HEK293T (cell line): ENCODE results near the gene PLAGL1.

Source experiments
- CTCF ChIA-PET: fragments of 350-600 bp; formaldehyde crosslinking; extraction: SDS; loops from one replicate; lab custom pipeline; 2021; ENCODE audit warnings: antibody characterized with exemption, inconsistent platforms; lab: Yijun Ruan, JAX
- POLR2A ChIA-PET: fragments of 350-600 bp; formaldehyde crosslinking; extraction: SDS; loops from one replicate; lab custom pipeline; 2020; ENCODE audit warnings: antibody characterized with exemption, inconsistent platforms; lab: Yijun Ruan, JAX
- DNase-seq: peaks from one replicate; pipeline ENCODE4 v3.0.0; 2012; ENCODE audit warnings: mixed read lengths; ENCODE audit errors: extremely low spot score
- ARNT ChIP-seq: fragments of 450-650 bp; IDR thresholded peaks from 2 replicates; pipeline ENCODE4 v1.6.1; 2017; ENCODE audit warnings: mild to moderate bottlenecking
- BHLHE40 ChIP-seq: fragments of 450-650 bp; IDR thresholded peaks from 2 replicates; pipeline ENCODE4 v1.6.1; 2016; ENCODE audit warnings: mild to moderate bottlenecking, moderate library complexity, borderline replicate concordance
- CTBP1 ChIP-seq: fragments of 450-650 bp; IDR thresholded peaks from 2 replicates; pipeline ENCODE4 v1.6.1; 2016; ENCODE audit warnings: borderline replicate concordance
- ELF4 ChIP-seq: fragments of 450-650 bp; IDR thresholded peaks from 2 replicates; pipeline ENCODE4 v1.6.1; 2017; ENCODE audit warnings: antibody characterized with exemption
- FOXA1 ChIP-seq: fragments of 450-650 bp; IDR thresholded peaks from 2 replicates; pipeline ENCODE4 v1.6.1; 2016; ENCODE audit warnings: mild to moderate bottlenecking
- FOXK2 ChIP-seq: fragments of 450-650 bp; IDR thresholded peaks from 2 replicates; pipeline ENCODE4 v1.6.1; 2016; ENCODE audit warnings: mild to moderate bottlenecking
- FOXM1 ChIP-seq: fragments of 450-650 bp; IDR thresholded peaks from 2 replicates; pipeline ENCODE4 v1.6.1; 2017; ENCODE audit warnings: mild to moderate bottlenecking, borderline replicate concordance
- HDGF ChIP-seq: fragments of 450-650 bp; IDR thresholded peaks from 2 replicates; pipeline ENCODE4 v1.6.1; 2017; ENCODE audit warnings: antibody characterized with exemption, borderline replicate concordance
- L3MBTL2 ChIP-seq: fragments of 450-650 bp; conservative IDR thresholded peaks from 2 replicates; pipeline ENCODE4 v1.6.1; 2016; ENCODE audit warnings: mild to moderate bottlenecking
- LEF1 ChIP-seq: fragments of 450-650 bp; IDR thresholded peaks from 2 replicates; pipeline ENCODE4 v1.6.1; 2017; ENCODE audit warnings: mild to moderate bottlenecking, borderline replicate concordance
- NFRKB ChIP-seq: fragments of 450-650 bp; IDR thresholded peaks from 2 replicates; pipeline ENCODE4 v1.6.1; 2016; ENCODE audit warnings: mild to moderate bottlenecking, moderate library complexity
- SP1 ChIP-seq: fragments of 450-650 bp; IDR thresholded peaks from 2 replicates; pipeline ENCODE4 v1.6.1; 2017
- SUZ12 ChIP-seq: fragments of 450-650 bp; IDR thresholded peaks from 2 replicates; pipeline ENCODE4 v1.6.1; 2016; ENCODE audit warnings: mild to moderate bottlenecking
- TARDBP ChIP-seq: fragments of 450-650 bp; IDR thresholded peaks from 2 replicates; pipeline ENCODE4 v1.6.1; 2016
- ZNF384 ChIP-seq: fragments of 450-650 bp; IDR thresholded peaks from 2 replicates; pipeline ENCODE4 v1.6.1; 2016
- TF ChIP-seq, protein P1 (sequence below): fragments of 450-650 bp; IDR thresholded peaks from 2 replicates; pipeline ENCODE4 v1.6.1; 2016

PLAGL1 gene

DNA sequence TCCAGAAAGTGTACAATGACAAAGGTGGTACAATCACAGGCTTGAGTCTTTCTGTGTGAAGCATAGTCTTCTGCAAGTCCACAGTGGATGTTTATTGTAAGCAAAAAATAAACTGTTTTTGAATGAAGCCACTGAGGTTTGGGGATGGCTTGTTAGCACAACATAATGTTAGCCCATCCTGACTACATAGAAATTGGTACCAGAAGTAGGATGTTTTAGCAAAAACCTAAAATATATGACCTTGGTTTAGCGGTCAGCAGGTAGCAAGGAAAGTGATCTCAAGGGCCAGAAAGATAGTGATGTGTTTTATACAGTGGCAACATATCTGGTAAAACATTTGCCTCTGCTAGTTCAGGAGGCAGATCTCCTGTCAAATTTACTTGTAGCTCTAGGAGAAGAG, 15.8 kb downstream of the PLAGL1 start:
- CTCF ChIA-PET, result no interaction called here
- no peak for DNase-seq
- TF ChIP-seq ARNT (no peak), SP1 (no peak), L3MBTL2 (no peak), FOXA1 (no peak), TARDBP (no peak), FOXM1 (no peak)
- TF ChIP-seq, protein P1, sequence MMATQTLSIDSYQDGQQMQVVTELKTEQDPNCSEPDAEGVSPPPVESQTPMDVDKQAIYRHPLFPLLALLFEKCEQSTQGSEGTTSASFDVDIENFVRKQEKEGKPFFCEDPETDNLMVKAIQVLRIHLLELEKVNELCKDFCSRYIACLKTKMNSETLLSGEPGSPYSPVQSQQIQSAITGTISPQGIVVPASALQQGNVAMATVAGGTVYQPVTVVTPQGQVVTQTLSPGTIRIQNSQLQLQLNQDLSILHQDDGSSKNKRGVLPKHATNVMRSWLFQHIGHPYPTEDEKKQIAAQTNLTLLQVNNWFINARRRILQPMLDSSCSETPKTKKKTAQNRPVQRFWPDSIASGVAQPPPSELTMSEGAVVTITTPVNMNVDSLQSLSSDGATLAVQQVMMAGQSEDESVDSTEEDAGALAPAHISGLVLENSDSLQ, result no peak
- POLR2A ChIA-PET, result no interaction called here

DNA sequence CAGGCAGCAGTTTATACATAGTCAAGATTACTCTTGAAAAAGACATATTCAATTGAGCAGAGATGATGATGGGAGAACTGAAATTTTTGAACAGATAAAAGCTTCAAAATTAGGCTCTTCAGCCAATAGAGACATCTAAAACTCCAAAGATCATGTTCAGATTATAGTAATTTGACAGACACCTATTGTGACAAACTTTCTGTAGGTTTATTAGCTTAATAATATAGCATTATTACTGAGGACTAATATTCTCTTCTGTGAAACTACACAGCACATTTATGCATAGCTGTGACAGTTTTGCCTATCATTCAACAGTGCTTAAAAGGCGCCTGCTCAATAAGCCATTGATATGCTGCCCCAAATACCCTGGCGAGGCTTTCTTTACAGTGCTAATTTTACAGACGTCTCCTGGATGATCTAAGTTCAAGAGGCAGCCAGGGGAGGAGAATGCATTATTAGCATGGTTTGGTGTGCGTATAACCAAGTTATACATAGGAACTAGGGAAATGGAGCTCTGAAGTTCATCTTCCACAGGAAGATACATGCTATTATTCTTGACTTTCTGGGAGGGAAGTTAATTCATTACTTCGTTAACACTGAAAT, 21.5 kb downstream of the PLAGL1 start:
- ChIA-PET CTCF (no interaction called here), POLR2A (no interaction called here)
- DNase-seq, result no peak
- TF ChIP-seq FOXA1, result no peak
- TF ChIP-seq LEF1, result no peak
- TF ChIP-seq NFRKB, result no peak
- no peak for TF ChIP-seq FOXM1
- no peak for TF ChIP-seq BHLHE40
- no peak for TF ChIP-seq CTBP1
- TF ChIP-seq SP1, result no peak
- no peak for TF ChIP-seq ELF4
- TF ChIP-seq ZNF384, result no peak
- TF ChIP-seq TARDBP, result no peak
- TF ChIP-seq SUZ12, result no peak
- TF ChIP-seq, protein P1, result no peak

DNA sequence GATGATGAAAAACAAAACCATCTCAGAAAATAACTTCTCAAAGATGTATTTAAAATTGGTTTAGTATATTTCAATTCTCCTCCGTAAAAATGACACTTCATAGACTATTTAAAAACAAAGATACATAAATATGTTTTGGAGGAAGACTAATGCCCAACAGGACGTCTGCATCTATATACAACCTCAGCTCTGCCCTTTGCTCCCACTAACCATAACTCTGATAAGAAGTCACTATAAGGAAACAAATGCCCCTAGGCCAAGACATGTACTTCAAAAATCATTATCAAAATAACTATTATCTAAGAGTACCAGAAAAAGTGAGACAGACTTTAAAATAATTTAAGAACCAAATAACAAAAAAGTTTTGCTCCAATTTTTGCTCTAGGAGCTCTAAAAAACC, 23.4 kb downstream of the PLAGL1 start:
- no peak for DNase-seq
- POLR2A ChIA-PET, result no interaction called here
- CTCF ChIA-PET, result interaction anchor here (0.6 kb wide), 1 partner anchor 283 kb away, joined by 5 read pairs; no protein-coding TSS in a partner anchor
- TF ChIP-seq NFRKB (no peak), ELF4 (no peak), L3MBTL2 (no peak), TARDBP (no peak), BHLHE40 (no peak), FOXM1 (no peak), FOXA1 (no peak), SP1 (no peak), ARNT (no peak), HDGF (no peak), FOXK2 (no peak), ZNF384 (no peak), CTBP1 (no peak), SUZ12 (no peak)
- TF ChIP-seq, protein P1, result no peak

DNA sequence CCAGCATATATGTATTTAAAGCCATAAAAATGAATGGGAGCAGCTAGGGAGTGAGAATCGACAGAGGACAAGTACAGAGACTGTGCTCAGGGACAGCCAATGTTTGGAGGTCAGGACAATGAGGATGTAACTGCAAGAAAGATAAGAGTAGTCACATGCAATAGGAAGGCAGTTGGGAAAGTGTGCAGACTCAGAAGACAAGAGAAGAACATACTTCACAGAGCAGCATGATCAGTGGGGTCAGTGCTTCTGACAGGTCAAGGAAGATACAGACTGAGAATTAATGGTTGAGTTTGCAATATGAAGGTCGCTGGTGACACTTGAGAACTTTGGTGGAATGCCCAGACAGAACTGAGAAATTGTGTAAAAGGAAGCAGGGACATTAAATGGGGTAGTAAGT, 25.1 kb downstream of the PLAGL1 start:
- POLR2A ChIA-PET, result no interaction called here
- CTCF ChIA-PET, result no interaction called here
- TF ChIP-seq FOXA1 (no peak), HDGF (no peak), TARDBP (no peak), FOXK2 (no peak), SUZ12 (no peak), L3MBTL2 (no peak), NFRKB (no peak), FOXM1 (no peak), ARNT (no peak), BHLHE40 (no peak), ZNF384 (no peak), CTBP1 (no peak), LEF1 (no peak), SP1 (no peak), ELF4 (no peak)
- TF ChIP-seq, protein P1, result no peak
- no peak for DNase-seq

DNA sequence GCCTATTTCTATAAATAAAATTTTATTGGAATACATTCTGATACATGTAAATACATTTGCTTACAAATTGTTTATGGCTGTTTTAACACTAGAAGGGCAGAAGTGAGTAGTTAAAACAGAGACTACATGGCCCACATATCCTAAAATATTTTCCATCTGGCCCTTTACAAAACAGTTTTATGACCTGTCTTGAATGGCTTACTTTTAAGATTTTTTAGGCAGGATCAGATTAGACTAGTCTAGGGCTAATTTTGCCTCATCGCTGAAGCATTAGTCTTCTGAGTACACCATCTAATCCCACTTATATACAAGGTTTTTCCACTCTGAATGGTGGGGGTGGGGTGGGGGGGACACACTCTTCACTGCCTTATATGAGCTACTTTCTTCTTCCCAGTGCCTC, 27.1 kb downstream of the PLAGL1 start:
- ChIA-PET POLR2A (no interaction called here), CTCF (no interaction called here)
- TF ChIP-seq TARDBP (no peak), ZNF384 (no peak), FOXA1 (no peak), SP1 (no peak), LEF1 (no peak), ELF4 (no peak), CTBP1 (no peak)
- DNase-seq, result no peak
